ENCODE measurements around the gene PLD2.

DNA sequence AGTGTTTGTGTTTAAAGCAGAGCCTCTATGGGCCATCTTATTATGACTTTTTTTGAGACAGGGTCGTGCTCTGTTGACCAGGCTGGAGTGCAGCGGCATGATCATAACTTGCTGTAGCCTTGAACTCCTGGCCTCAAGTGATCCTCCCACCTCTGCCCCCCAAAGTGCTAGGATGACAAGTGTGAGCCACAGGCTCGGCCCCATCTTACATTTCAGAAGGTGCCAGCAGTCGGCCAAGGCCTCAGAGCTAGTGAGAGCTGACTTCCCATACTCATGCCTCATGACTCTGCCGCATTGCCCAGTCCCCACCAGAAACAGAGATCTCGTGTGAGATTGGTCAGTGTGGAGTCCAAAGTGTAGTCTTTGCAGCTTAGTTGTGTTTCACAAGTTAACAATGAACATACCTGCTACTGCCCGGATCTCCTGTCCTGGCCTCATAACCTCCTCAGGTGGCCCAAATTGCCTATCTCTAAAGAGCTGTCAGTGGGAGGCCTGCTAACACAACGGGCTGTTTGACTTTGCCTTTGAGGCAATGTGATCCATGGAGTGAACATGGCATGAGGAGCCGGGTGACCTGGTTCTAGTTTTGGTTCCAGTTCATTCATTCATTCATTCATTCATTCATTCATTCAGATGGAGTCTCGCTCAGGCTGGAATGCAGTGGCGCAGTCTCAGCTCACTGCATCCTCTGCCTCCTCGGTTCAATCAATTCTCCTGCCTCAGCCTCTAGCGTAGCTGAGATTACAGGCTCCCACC lies 39.9 kb downstream of the PLD2 start:
- TF ChIP-seq, protein P1, sequence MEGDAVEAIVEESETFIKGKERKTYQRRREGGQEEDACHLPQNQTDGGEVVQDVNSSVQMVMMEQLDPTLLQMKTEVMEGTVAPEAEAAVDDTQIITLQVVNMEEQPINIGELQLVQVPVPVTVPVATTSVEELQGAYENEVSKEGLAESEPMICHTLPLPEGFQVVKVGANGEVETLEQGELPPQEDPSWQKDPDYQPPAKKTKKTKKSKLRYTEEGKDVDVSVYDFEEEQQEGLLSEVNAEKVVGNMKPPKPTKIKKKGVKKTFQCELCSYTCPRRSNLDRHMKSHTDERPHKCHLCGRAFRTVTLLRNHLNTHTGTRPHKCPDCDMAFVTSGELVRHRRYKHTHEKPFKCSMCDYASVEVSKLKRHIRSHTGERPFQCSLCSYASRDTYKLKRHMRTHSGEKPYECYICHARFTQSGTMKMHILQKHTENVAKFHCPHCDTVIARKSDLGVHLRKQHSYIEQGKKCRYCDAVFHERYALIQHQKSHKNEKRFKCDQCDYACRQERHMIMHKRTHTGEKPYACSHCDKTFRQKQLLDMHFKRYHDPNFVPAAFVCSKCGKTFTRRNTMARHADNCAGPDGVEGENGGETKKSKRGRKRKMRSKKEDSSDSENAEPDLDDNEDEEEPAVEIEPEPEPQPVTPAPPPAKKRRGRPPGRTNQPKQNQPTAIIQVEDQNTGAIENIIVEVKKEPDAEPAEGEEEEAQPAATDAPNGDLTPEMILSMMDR (IDR thresholded peaks at IDR 0.05), result no peak
- no peak for TF ChIP-seq POLR2AphosphoS5 (IDR thresholded peaks at IDR 0.05)
- TF ChIP-seq POLR2A (IDR thresholded peaks at IDR 0.05), result no peak
